Peyer's patch (tissue), 4 donors: ENCODE results near the gene PRICKLE1. TPM values are rescaled to one million over a fixed set of nuclear protein-coding genes. Genes with fewer than 3 reads are reported as not detected.
A peak's percentile ranks its signal among the peaks of the same experiment; 100 is the strongest.

Source experiments
- DNase-seq, 3 donors: peaks; one replicate each; pipeline ENCODE4 v3.0.0-alpha.2; 2017 to 2019
- H3K27ac ChIP-seq, 4 donors: fragments of 200-600 bp; sonication (generic); one replicate each; pipeline ENCODE4 v1.5.1; 2016 to 2019
- H3K27me3 ChIP-seq, 2 donors: fragments of 200-600 bp; sonication (generic); one replicate each; pipeline ENCODE4 v1.5.1; 2019
- H3K36me3 ChIP-seq, 3 donors: fragments of 200-600 bp; sonication (generic); one replicate each; pipeline ENCODE4 v1.5.1; 2016 to 2019
- H3K4me1 ChIP-seq, 4 donors: fragments of 200-600 bp; sonication (generic); one replicate each; pipeline ENCODE4 v1.5.1; 2016 to 2019
- H3K4me3 ChIP-seq, 4 donors: fragments of 200-600 bp; sonication (generic); 1 replicate in 3 of 4; 2 replicates in 1 of 4; pipeline ENCODE4 v1.5.1; 2016 to 2019; ENCODE audit warnings: mild to moderate bottlenecking in 1 of 4
- H3K9me3 ChIP-seq, 4 donors: fragments of 200-600 bp; sonication (generic); one replicate each; pipeline ENCODE4 v1.5.1; 2016 to 2019; ENCODE audit warnings: mild to moderate bottlenecking in 1 of 4
- CTCF ChIP-seq, 6 experiments: fragments of 450-650 bp in 4 of 6; fragments of 200-600 bp in 2 of 6; sonication (generic) in 1 of 6; IDR thresholded peaks; one replicate each; pipeline ENCODE4 v1.5.1; 2017 to 2019; ENCODE audit warnings: antibody characterized with exemption in 6 of 6, mild to moderate bottlenecking in 3 of 6, moderate library complexity in 1 of 6
- POLR2A ChIP-seq, 2 donors: fragments of 450-650 bp; IDR thresholded peaks; one replicate each; pipeline ENCODE4 v1.5.1; 2017; ENCODE audit warnings: antibody characterized with exemption in 2 of 2, mild to moderate bottlenecking in 2 of 2, moderate library complexity in 2 of 2
- total RNA-seq, 4 donors: library from RNA; depleted of rRNA; stranded (reverse); fragments of >200 nt; gene quantifications; one replicate each; pipeline ENCODE4 v1.1.0, GENCODE V29; 2016

The PRICKLE1 gene
- total RNA-seq, 4 donors from 2014 or later: 0.53 to 12.6 (median 6.3) TPM

GRCh38 chr12:42588524-42589464 is 752 bp downstream of the PRICKLE1 start:
- TF ChIP-seq CTCF (IDR thresholded peaks at IDR 0.05) (peak in 2 of 6 experiments; percentile 7 to 22), POLR2A (IDR thresholded peaks at IDR 0.05) (no peak)
- Histone ChIP-seq H3K9me3 (no peaks in the 10 kb centered on the region), H3K4me3 (peak overlapping the region; percentile 42 to 71 (median 64)), H3K4me1 (peaks cover 0 to 11% (median 2%) of the 10 kb centered on the region in 4 donors), H3K27ac (peak overlapping the region in 3 of 4 donors; percentile 49 to 62 (median 54)), H3K27me3 (no peaks in the 10 kb centered on the region), H3K36me3 (no peaks in the 10 kb centered on the region)
- no peak for DNase-seq

- no peak for TF ChIP-seq CTCF (IDR thresholded peaks at IDR 0.05)
- TF ChIP-seq POLR2A (IDR thresholded peaks at IDR 0.05): no peak
- peaks cover 0 to 11% (median 2%) of the 10 kb centered on the region in 4 donors for H3K4me1 ChIP-seq
- no peak for DNase-seq
- no peaks in the 10 kb centered on the region for H3K27me3 ChIP-seq
- H3K27ac ChIP-seq: no peak overlapping the region
- peak overlapping the region in 2 of 4 donors; percentile 42 to 65 for H3K4me3 ChIP-seq
- H3K36me3 ChIP-seq: no peaks in the 10 kb centered on the region
- H3K9me3 ChIP-seq: no peaks in the 10 kb centered on the region
Observed at GRCh38 chr12:42587601-42588523, 1.7 kb downstream of the PRICKLE1 start.

GRCh38 chr12:42586268-42586667 is 3.3 kb downstream of the PRICKLE1 start:
- H3K27me3 ChIP-seq: no peaks in the 10 kb centered on the region
- H3K36me3 ChIP-seq: no peaks in the 10 kb centered on the region
- no peaks in the 10 kb centered on the region for H3K9me3 ChIP-seq
- H3K4me1 ChIP-seq: peaks cover 0 to 11% (median 2%) of the 10 kb centered on the region in 4 donors
- no peak for DNase-seq
- H3K27ac ChIP-seq: no peak overlapping the region
- H3K4me3 ChIP-seq: no peak overlapping the region
- TF ChIP-seq POLR2A (IDR thresholded peaks at IDR 0.05) (no peak), CTCF (IDR thresholded peaks at IDR 0.05) (no peak)

GRCh38 chr12:42585841-42586216 is 3.7 kb downstream of the PRICKLE1 start:
- no peak overlapping the region for H3K27ac ChIP-seq
- H3K4me1 ChIP-seq: peaks cover 0 to 11% (median 2%) of the 10 kb centered on the region in 4 donors

More at GRCh38 chr12:42585841-42586216, 3.7 kb downstream of the PRICKLE1 start:
- Histone ChIP-seq H3K9me3 (no peaks in the 10 kb centered on the region), H3K27me3 (no peaks in the 10 kb centered on the region), H3K4me3 (no peak overlapping the region), H3K36me3 (no peaks in the 10 kb centered on the region)
- DNase-seq: no peak
- TF ChIP-seq CTCF (IDR thresholded peaks at IDR 0.05): no peak
- no peak for TF ChIP-seq POLR2A (IDR thresholded peaks at IDR 0.05)
